ENCODE data around the gene CTNNAL1. TPM values are rescaled to one million over a fixed set of nuclear protein-coding genes. Genes with fewer than 3 reads are reported as not detected.
"Not testable (repeated sequence)": the region's sequence is repeated elsewhere in the genome, so short reads cannot be mapped to it uniquely, and the experiment has no call there.

CTNNAL1 gene
- total and polyA plus RNA-seq, 10 donors = 14.6 to 43.2 (median 36.3) TPM

GRCh38 chr9:108921200-108921599 lies 92.1 kb downstream of the CTNNAL1 start:
- DNase-seq = no peak
- Histone ChIP-seq H3K27ac (no peak overlapping the region), H3K36me3 (peaks cover 3 to 100% (median 78%) of the 10 kb centered on the region in 6 donors), H3K9me3 (no peaks in the 10 kb centered on the region), H3K4me1 (no peaks in the 10 kb centered on the region), H3K4me3 (no peak overlapping the region), H3K27me3 (replicated peaks in 1 of 7) (no peaks in the 10 kb centered on the region)
- WGBS, 5 donors = 83 to 95% (median 90%) methylated on average over 1 of the region's 1 CpG
- TF ChIP-seq POLR2A (IDR thresholded peaks at IDR 0.05) (no peak), POLR2AphosphoS5 (IDR thresholded peaks at IDR 0.05) (no peak), CTCF (IDR thresholded peaks at IDR 0.05 in 8 of 11, conservative IDR thresholded peaks at IDR 0.05 in 3 of 11) (no peak)
- intact Hi-C loops (cut with DNase I; ENCODE audit: low total_unique reads) = no loop called here

- H3K27ac ChIP-seq; H3K9me3 ChIP-seq; H3K27me3 ChIP-seq (replicated peaks in 1 of 7); H3K4me1 ChIP-seq; H3K4me3 ChIP-seq; intact Hi-C loops (cut with DNase I; ENCODE audit: low total_unique reads); DNase-seq: not testable (repeated sequence)
- WGBS, 5 donors = 91 to 100% (median 94%) methylated on average over 1 of the region's 1 CpG
- H3K36me3 ChIP-seq = peaks cover 3 to 100% (median 78%) of the 10 kb centered on the region in 6 donors
Measured at GRCh38 chr9:108920401-108920800, 92.9 kb downstream of the CTNNAL1 start.

GRCh38 chr9:108919517-108919916 lies 93.8 kb downstream of the CTNNAL1 start:
- Histone ChIP-seq H3K36me3 (peaks cover 3 to 100% (median 79%) of the 10 kb centered on the region in 6 donors), H3K27me3 (replicated peaks in 1 of 7) (no peaks in the 10 kb centered on the region), H3K9me3 (no peaks in the 10 kb centered on the region), H3K4me3 (no peak overlapping the region), H3K4me1 (no peaks in the 10 kb centered on the region), H3K27ac (no peak overlapping the region)
- 92 to 96% (median 93%) methylated on average over 6 of the region's 6 CpGs for WGBS, 5 donors
- no peak for TF ChIP-seq CTCF (IDR thresholded peaks at IDR 0.05 in 8 of 11, conservative IDR thresholded peaks at IDR 0.05 in 3 of 11)
- no peak for TF ChIP-seq POLR2A (IDR thresholded peaks at IDR 0.05)
- no peak for TF ChIP-seq POLR2AphosphoS5 (IDR thresholded peaks at IDR 0.05)
- intact Hi-C loops (cut with DNase I; ENCODE audit: low total_unique reads) = no loop called here
- no peak for DNase-seq

- DNase-seq = no peak
Measured at GRCh38 chr9:108913391-108913790, 99.9 kb downstream of the CTNNAL1 start.

More at GRCh38 chr9:108913391-108913790, 99.9 kb downstream of the CTNNAL1 start:
- 64 to 91% (median 80%) methylated on average over 5 of the region's 5 CpGs for WGBS, 5 donors
- no peak overlapping the region for H3K4me3 ChIP-seq
- H3K36me3 ChIP-seq = peaks cover 5 to 99% (median 82%) of the 10 kb centered on the region in 6 donors
- TF ChIP-seq CTCF (IDR thresholded peaks at IDR 0.05 in 8 of 11, conservative IDR thresholded peaks at IDR 0.05 in 3 of 11) (no peak), POLR2AphosphoS5 (IDR thresholded peaks at IDR 0.05) (no peak), POLR2A (IDR thresholded peaks at IDR 0.05) (no peak)
- no peaks in the 10 kb centered on the region for H3K27me3 ChIP-seq (replicated peaks in 1 of 7)
- intact Hi-C loops (cut with DNase I; ENCODE audit: low total_unique reads) = no loop called here
- H3K9me3 ChIP-seq = no peaks in the 10 kb centered on the region
- peaks cover 0 to 6% (median 0%) of the 10 kb centered on the region in 6 donors for H3K4me1 ChIP-seq
- no peak overlapping the region for H3K27ac ChIP-seq

Measured in spleen (tissue), 11 donors.